OCI-LY1 (cell line): ENCODE data around the gene OIP5.
A peak's percentile ranks its signal among the peaks of the same experiment; 100 is the strongest.

Source experiments
- H2AFZ ChIP-seq: fragments of 200-600 bp; sonication (generic), shearing (Covaris generic); 2 replicates; pipeline ENCODE4 v1.6.0; 2014; ENCODE audit warnings: antibody characterized with exemption, mild to moderate bottlenecking, low read length
- H3F3A ChIP-seq: fragments of 200-600 bp; sonication (generic), shearing (Covaris generic); 2 replicates; pipeline ENCODE4 v1.6.0; 2014; ENCODE audit warnings: mild to moderate bottlenecking, antibody characterized with exemption, low read length, moderate library complexity; ENCODE audit not compliant: insufficient read depth
- H3K27ac ChIP-seq: fragments of 200-600 bp; sonication (generic); 2 replicates; pipeline ENCODE4 v1.5.1; 2014; ENCODE audit warnings: low read length, mixed run types, mild to moderate bottlenecking, low read depth; ENCODE audit not compliant: poor library complexity, severe bottlenecking
- H3K27me3 ChIP-seq: fragments of 200-600 bp; sonication (generic); 2 replicates; pipeline ENCODE4 v1.6.0; 2014; ENCODE audit warnings: antibody characterized with exemption, mild to moderate bottlenecking, low read length, moderate library complexity; ENCODE audit not compliant: insufficient read depth
- H3K36me3 ChIP-seq: fragments of 200-600 bp; sonication (generic); 2 replicates; pipeline ENCODE4 v1.6.1; 2014; ENCODE audit warnings: mild to moderate bottlenecking, antibody characterized with exemption, low read length, moderate library complexity, mixed read lengths; ENCODE audit not compliant: insufficient read depth
- H3K4me1 ChIP-seq: fragments of 200-600 bp; sonication (generic); 2 replicates; pipeline ENCODE4 v1.5.1; 2014; ENCODE audit warnings: mild to moderate bottlenecking, low read length, moderate library complexity; ENCODE audit not compliant: insufficient read depth, severe bottlenecking
- H3K4me2 ChIP-seq: fragments of 200-600 bp; sonication (generic), shearing (Covaris generic); 2 replicates; pipeline ENCODE4 v1.6.1; 2014; ENCODE audit warnings: low read length
- H3K4me3 ChIP-seq: fragments of 200-600 bp; sonication (generic); 2 replicates; pipeline ENCODE4 v1.5.1; 2014; ENCODE audit warnings: low read length, low read depth, mild to moderate bottlenecking, mixed read lengths; ENCODE audit not compliant: poor library complexity, severe bottlenecking
- H3K79me2 ChIP-seq: fragments of 200-600 bp; shearing (Covaris generic); 2 replicates; pipeline ENCODE4 v1.6.1; 2016; ENCODE audit warnings: mixed run types, low read length, mixed read lengths; ENCODE audit not compliant: insufficient read depth
- H3K9ac ChIP-seq: fragments of 200-600 bp; sonication (generic), shearing (Covaris generic); 2 replicates; pipeline ENCODE4 v1.6.1; 2014; ENCODE audit warnings: mild to moderate bottlenecking, low read length, mixed read lengths
- H3K9me2 ChIP-seq: fragments of 200-600 bp; sonication (generic), shearing (Covaris generic); 2 replicates; pipeline ENCODE4 v1.6.1; 2014; ENCODE audit warnings: low read depth, mild to moderate bottlenecking, low read length, mixed read lengths
- H3K9me3 ChIP-seq: fragments of 200-600 bp; shearing (Covaris generic); 2 replicates; pipeline ENCODE4 v1.6.1; 2014; ENCODE audit warnings: low read length, mixed read lengths
- H4K20me1 ChIP-seq: fragments of 200-600 bp; sonication (generic), shearing (Covaris generic); 2 replicates; pipeline ENCODE4 v1.6.0; 2016; ENCODE audit warnings: mild to moderate bottlenecking, low read length; ENCODE audit not compliant: insufficient read depth
- EZH2 ChIP-seq: fragments of 200-600 bp; sonication (generic), shearing (Covaris generic); IDR thresholded peaks from 2 replicates; pipeline ENCODE4 v1.8.0; 2017; ENCODE audit warnings: borderline replicate concordance, mixed run types, mild to moderate bottlenecking, antibody characterized with exemption, low read length, moderate library complexity, mixed read lengths
- TF ChIP-seq, protein P1 (sequence below): fragments of 200-600 bp; sonication (generic), shearing (Covaris generic); IDR thresholded peaks from 2 replicates; pipeline ENCODE4 v1.5.1; 2017; ENCODE audit warnings: mild to moderate bottlenecking, antibody characterized with exemption, low read length, moderate library complexity, mixed read lengths

Gene OIP5

DNA sequence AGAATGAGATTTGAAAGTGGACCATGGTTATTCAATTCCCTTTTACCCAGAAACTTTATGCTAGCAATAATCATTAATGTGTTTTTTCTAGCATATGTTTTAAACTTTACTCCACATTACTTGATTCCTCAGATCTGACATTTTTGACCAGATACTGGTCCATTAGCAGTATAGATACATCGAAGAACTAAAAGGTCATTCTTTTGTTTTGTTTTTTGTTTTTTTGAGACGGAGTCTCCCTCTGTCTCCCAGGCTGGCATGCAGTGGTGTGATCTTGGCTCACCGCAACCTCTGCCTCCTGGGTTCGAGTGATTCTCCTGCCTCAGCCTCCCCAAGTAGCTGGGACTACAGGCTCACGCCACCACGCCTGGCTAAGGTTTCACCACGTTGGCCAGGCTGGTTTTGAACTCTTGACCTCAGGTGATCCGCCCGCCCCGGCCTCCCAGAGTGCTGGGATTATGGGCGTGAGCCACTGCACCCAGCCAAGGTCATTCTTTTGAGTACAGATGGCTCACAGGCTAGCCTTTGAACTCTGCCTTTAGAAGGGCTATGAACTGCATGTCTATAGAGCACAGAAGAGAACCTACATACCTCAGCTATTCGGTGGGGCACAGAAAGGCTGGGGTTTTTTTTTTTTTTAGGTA lies 72.7 kb downstream of the OIP5 start:
- no peaks in the 10 kb centered on the region for H3K9me2 ChIP-seq
- H3K9ac ChIP-seq, result no peak overlapping the region
- no peak for TF ChIP-seq EZH2
- TF ChIP-seq, protein P1, sequence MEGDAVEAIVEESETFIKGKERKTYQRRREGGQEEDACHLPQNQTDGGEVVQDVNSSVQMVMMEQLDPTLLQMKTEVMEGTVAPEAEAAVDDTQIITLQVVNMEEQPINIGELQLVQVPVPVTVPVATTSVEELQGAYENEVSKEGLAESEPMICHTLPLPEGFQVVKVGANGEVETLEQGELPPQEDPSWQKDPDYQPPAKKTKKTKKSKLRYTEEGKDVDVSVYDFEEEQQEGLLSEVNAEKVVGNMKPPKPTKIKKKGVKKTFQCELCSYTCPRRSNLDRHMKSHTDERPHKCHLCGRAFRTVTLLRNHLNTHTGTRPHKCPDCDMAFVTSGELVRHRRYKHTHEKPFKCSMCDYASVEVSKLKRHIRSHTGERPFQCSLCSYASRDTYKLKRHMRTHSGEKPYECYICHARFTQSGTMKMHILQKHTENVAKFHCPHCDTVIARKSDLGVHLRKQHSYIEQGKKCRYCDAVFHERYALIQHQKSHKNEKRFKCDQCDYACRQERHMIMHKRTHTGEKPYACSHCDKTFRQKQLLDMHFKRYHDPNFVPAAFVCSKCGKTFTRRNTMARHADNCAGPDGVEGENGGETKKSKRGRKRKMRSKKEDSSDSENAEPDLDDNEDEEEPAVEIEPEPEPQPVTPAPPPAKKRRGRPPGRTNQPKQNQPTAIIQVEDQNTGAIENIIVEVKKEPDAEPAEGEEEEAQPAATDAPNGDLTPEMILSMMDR, result no peak
- H2AFZ ChIP-seq, result no peak overlapping the region
- H3K4me1 ChIP-seq, result peaks cover 24% of the 10 kb centered on the region
- no peaks in the 10 kb centered on the region for H3K9me3 ChIP-seq
- no peaks in the 10 kb centered on the region for H3K79me2 ChIP-seq
- H3K36me3 ChIP-seq, result peaks cover 37% of the 10 kb centered on the region
- H4K20me1 ChIP-seq, result no peaks in the 10 kb centered on the region
- no peaks in the 10 kb centered on the region for H3F3A ChIP-seq
- peak overlapping the region; percentile 50 for H3K27ac ChIP-seq
- H3K4me3 ChIP-seq, result no peak overlapping the region
- H3K27me3 ChIP-seq, result no peaks in the 10 kb centered on the region
- no peak overlapping the region for H3K4me2 ChIP-seq
